ENCODE results near the gene NACC1. TPM values are rescaled to one million over a fixed set of nuclear protein-coding genes. Genes with fewer than 3 reads are reported as not detected.
A peak's percentile ranks its signal among the peaks of the same experiment; 100 is the strongest.

Gene NACC1
- total and polyA plus RNA-seq, 2 of the 13 experiments (the other 11 are each of a cell fraction or from before 2014, with no cell fraction given): 31.8 to 42.3 TPM

DNA sequence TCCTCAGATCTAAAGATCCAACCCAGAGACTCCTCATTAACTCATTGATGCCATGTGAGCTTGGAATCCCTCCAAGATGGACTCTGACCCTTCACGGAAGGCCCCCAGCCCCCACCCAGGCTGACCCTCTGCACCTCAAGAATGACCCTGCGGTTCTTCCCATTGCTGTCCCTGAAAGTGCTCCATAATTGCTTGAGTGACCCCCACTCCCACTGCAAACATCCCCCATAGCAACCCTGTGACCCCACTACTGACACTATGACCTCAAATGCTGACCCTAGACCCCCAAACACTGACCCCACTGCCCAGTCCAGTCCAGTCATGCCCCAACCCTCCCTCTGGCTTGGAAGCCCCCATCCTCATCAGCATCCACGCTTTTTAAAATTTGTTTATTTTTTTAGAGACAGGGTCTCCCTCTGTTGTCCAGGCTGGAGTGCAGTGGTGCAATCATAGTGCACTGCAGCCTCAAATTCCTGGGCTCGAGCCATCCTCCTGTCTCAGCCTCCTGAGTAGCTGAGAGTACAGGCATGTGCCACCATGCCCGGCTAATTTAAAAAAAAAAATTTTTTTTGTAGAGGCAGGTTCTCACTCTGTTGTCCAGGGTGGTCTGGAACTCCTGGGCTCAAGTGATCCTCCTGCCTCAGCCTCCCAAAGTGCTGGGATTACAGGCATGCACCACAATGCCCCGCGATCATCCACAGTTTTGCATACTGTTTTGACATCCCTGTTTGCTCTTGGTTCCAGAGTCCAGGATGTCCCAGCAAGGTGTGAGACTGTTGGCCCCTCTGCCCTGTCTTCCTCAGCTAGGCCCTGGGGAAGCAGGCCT is 16.3 kb upstream of the NACC1 start (continued):
- TF ChIP-seq, protein P1, sequence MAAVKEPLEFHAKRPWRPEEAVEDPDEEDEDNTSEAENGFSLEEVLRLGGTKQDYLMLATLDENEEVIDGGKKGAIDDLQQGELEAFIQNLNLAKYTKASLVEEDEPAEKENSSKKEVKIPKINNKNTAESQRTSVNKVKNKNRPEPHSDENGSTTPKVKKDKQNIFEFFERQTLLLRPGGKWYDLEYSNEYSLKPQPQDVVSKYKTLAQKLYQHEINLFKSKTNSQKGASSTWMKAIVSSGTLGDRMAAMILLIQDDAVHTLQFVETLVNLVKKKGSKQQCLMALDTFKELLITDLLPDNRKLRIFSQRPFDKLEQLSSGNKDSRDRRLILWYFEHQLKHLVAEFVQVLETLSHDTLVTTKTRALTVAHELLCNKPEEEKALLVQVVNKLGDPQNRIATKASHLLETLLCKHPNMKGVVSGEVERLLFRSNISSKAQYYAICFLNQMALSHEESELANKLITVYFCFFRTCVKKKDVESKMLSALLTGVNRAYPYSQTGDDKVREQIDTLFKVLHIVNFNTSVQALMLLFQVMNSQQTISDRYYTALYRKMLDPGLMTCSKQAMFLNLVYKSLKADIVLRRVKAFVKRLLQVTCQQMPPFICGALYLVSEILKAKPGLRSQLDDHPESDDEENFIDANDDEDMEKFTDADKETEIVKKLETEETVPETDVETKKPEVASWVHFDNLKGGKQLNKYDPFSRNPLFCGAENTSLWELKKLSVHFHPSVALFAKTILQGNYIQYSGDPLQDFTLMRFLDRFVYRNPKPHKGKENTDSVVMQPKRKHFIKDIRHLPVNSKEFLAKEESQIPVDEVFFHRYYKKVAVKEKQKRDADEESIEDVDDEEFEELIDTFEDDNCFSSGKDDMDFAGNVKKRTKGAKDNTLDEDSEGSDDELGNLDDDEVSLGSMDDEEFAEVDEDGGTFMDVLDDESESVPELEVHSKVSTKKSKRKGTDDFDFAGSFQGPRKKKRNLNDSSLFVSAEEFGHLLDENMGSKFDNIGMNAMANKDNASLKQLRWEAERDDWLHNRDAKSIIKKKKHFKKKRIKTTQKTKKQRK (IDR thresholded peaks at IDR 0.05; ENCODE audit: low read length): no peak
- TF ChIP-seq SNAI1 (CRISPR knock-in tag; IDR thresholded peaks at IDR 0.05; ENCODE audit: borderline replicate concordance) (no peak), PAF1 (CRISPR knock-in tag; IDR thresholded peaks at IDR 0.05) (no peak), KDM3A (CRISPR knock-in tag; IDR thresholded peaks at IDR 0.05; ENCODE audit: low read depth) (peak; percentile 33; the same call in 1 of the 2 replicates), ATRX (CRISPR knock-in tag; IDR thresholded peaks at IDR 0.05; ENCODE audit: borderline replicate concordance) (no peak), NFYC (CRISPR knock-in tag; IDR thresholded peaks at IDR 0.05) (no peak), ZNF780A (CRISPR knock-in tag; IDR thresholded peaks at IDR 0.05) (no peak), NFE2L1 (CRISPR knock-in tag; IDR thresholded peaks at IDR 0.05; ENCODE audit: borderline replicate concordance) (no peak), ZNF121 (CRISPR knock-in tag; IDR thresholded peaks at IDR 0.05) (0 out of 2 replicates have a peak, but pooled peaks have one; percentile 50), KDM4B (CRISPR knock-in tag; IDR thresholded peaks at IDR 0.05) (no peak), NONO (IDR thresholded peaks at IDR 0.05) (no peak), NONO (CRISPR knock-in tag; conservative IDR thresholded peaks at IDR 0.05) (0 out of 2 replicates have a peak, but pooled peaks have one; percentile 27), ARID2 (CRISPR knock-in tag; IDR thresholded peaks at IDR 0.05; ENCODE audit: borderline replicate concordance) (0 out of 2 replicates have a peak, but pooled peaks have one; percentile 17), RELA (CRISPR knock-in tag; IDR thresholded peaks at IDR 0.05) (no peak), CENPX (CRISPR knock-in tag; IDR thresholded peaks at IDR 0.05) (no peak), ZNF83 (CRISPR knock-in tag; IDR thresholded peaks at IDR 0.05; ENCODE audit: borderline replicate concordance) (no peak), KLF12 (CRISPR knock-in tag; IDR thresholded peaks at IDR 0.05; ENCODE audit: borderline replicate concordance) (no peak), SALL2 (CRISPR knock-in tag; IDR thresholded peaks at IDR 0.05) (no peak), KLF9 (CRISPR knock-in tag; IDR thresholded peaks at IDR 0.05; ENCODE audit: low read depth) (no peak), ZNF557 (CRISPR knock-in tag; IDR thresholded peaks at IDR 0.05) (no peak), ZSCAN29 (CRISPR knock-in tag; conservative IDR thresholded peaks at IDR 0.05) (no peak), ZNF180 (CRISPR knock-in tag; IDR thresholded peaks at IDR 0.05; ENCODE audit: borderline replicate concordance, low read depth) (no peak), ZNF44 (CRISPR knock-in tag; IDR thresholded peaks at IDR 0.05) (no peak)
- TF ChIP-seq, protein P2, sequence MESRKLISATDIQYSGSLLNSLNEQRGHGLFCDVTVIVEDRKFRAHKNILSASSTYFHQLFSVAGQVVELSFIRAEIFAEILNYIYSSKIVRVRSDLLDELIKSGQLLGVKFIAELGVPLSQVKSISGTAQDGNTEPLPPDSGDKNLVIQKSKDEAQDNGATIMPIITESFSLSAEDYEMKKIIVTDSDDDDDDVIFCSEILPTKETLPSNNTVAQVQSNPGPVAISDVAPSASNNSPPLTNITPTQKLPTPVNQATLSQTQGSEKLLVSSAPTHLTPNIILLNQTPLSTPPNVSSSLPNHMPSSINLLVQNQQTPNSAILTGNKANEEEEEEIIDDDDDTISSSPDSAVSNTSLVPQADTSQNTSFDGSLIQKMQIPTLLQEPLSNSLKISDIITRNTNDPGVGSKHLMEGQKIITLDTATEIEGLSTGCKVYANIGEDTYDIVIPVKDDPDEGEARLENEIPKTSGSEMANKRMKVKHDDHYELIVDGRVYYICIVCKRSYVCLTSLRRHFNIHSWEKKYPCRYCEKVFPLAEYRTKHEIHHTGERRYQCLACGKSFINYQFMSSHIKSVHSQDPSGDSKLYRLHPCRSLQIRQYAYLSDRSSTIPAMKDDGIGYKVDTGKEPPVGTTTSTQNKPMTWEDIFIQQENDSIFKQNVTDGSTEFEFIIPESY (CRISPR knock-in tag; IDR thresholded peaks at IDR 0.05): no peak; the same call in 1 of the 2 replicates
- TF ChIP-seq, protein P3, sequence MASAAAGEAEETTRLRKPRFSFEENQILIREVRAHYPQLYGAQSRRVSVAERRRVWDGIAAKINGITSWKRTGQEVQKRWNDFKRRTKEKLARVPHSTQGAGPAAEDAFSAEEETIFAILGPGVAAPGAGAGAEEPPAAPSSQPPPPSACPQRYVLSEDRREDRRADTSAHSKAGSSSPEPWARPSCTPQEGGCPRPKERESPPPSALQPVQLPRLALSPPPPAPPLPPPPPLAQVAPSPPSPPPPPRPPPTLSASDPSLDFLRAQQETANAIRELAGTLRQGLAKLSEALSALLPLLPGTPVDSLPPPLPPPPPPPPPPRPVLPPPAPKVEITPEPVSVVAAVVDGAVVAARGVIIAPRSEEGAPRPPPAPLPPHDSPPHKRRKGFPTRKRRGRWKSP (CRISPR knock-in tag; IDR thresholded peaks at IDR 0.05): no peak

Data from HepG2 (cell line).